Left lung (tissue), 10 donors: ENCODE data around the gene GCG. TPM values are rescaled to one million over a fixed set of nuclear protein-coding genes. Genes with fewer than 3 reads are reported as not detected.

Experiments used
- ATAC-seq: fragments of 200-7000 bp; cut with Tn5 transposase; one replicate; pipeline ENCODE4 v1.9.1; 2020; ENCODE audit warnings: moderate library complexity
- DNase-seq, 4 donors: peaks; one replicate each; pipeline ENCODE4 v3.0.0-alpha.2; 2013 to 2020
- H3K27ac ChIP-seq, 2 donors: fragments of 200-600 bp; sonication (generic) in 1 of 2; one replicate each; pipeline versions ENCODE4 v1.5.0 to v1.8.0; 2020 to 2021
- H3K27me3 ChIP-seq, 2 donors: fragments of 200-600 bp; sonication (generic) in 1 of 2; one replicate each; pipeline versions ENCODE4 v1.5.0 to v1.8.0; 2020 to 2021
- H3K36me3 ChIP-seq, 2 donors: fragments of 200-600 bp; sonication (generic) in 1 of 2; one replicate each; pipeline versions ENCODE4 v1.5.0 to v1.8.0; 2020 to 2021
- H3K4me1 ChIP-seq, 2 donors: fragments of 200-600 bp; one replicate each; pipeline ENCODE4 v1.8.0; 2021
- H3K4me3 ChIP-seq, 2 donors: fragments of 200-600 bp; sonication (generic) in 1 of 2; one replicate each; pipeline versions ENCODE4 v1.5.0 to v1.8.0; 2020 to 2021; ENCODE audit warnings: mild to moderate bottlenecking in 1 of 2
- H3K9me3 ChIP-seq, 2 donors: fragments of 200-600 bp; sonication (generic) in 1 of 2; one replicate each; pipeline versions ENCODE4 v1.5.0 to v1.8.0; 2020 to 2021
- CTCF ChIP-seq, 2 donors: fragments of 200-600 bp; sonication (generic) in 1 of 2; IDR thresholded peaks; one replicate each; pipeline versions ENCODE4 v1.5.0 to v1.8.0; 2021; ENCODE audit warnings: antibody characterized with exemption in 2 of 2
- intact Hi-C, 2 donors: fragments of 100-400 bp; cut with DNase I; formaldehyde crosslinking; loops; one replicate each; pipeline versions ENCODE4 v1.11.2 to v1.14.2; 2022
- polyA plus RNA-seq, 6 donors: library from polyadenylated mRNA; unstranded; fragments of 120-200 nt; gene quantifications; one replicate each; pipeline ENCODE4 v1.2.1, GENCODE V29; 2013; ENCODE audit not compliant: insufficient read length in 6 of 6
- total RNA-seq, 2 donors: library from RNA; stranded (reverse); fragmentation: NEBNext Ultra II Directional; extraction: Animal tissue kit (Norgen Biotek cat#: 25700); gene quantifications; one replicate each; pipeline ENCODE4 v1.2.1, GENCODE V29; 2021
- donor health status: DM: no; HTN: yes; CAD: no.
- donor health status: DM: no; HTN: no; CAD: no.

GCG gene
- total and polyA plus RNA-seq, 8 donors, result 0.15 TPM; not detected in 7

- Histone ChIP-seq H3K4me3 (no peak overlapping the region), H3K27me3 (no peaks in the 10 kb centered on the region), H3K9me3 (no peaks in the 10 kb centered on the region), H3K27ac (no peak overlapping the region), H3K36me3 (no peaks in the 10 kb centered on the region), H3K4me1 (no peaks in the 10 kb centered on the region)
- no peak for TF ChIP-seq CTCF (IDR thresholded peaks at IDR 0.05)
- intact Hi-C loops, result no loop called here
- no peak for DNase-seq
- ATAC-seq, result no peak
These were observed 44.6 kb upstream of the GCG start for GRCh38 chr2:162196638-162197037.

GRCh38 chr2:162188451-162188850 lies 36.4 kb upstream of the GCG start:
- Histone ChIP-seq H3K27me3 (no peaks in the 10 kb centered on the region), H3K4me3 (no peak overlapping the region), H3K27ac (no peak overlapping the region), H3K9me3 (no peaks in the 10 kb centered on the region), H3K4me1 (no peaks in the 10 kb centered on the region), H3K36me3 (no peaks in the 10 kb centered on the region)
- no peak for ATAC-seq
- no peak for DNase-seq
- no peak for TF ChIP-seq CTCF (IDR thresholded peaks at IDR 0.05)
- intact Hi-C loops, result no loop called here

GRCh38 chr2:162185541-162186232 lies 33.6 kb upstream of the GCG start:
- Histone ChIP-seq H3K4me1 (no peaks in the 10 kb centered on the region), H3K36me3 (no peaks in the 10 kb centered on the region), H3K4me3 (no peak overlapping the region), H3K9me3 (no peaks in the 10 kb centered on the region), H3K27ac (no peak overlapping the region), H3K27me3 (no peaks in the 10 kb centered on the region)
- ATAC-seq (no peak), DNase-seq (no peak)
- TF ChIP-seq CTCF (IDR thresholded peaks at IDR 0.05), result no peak
- intact Hi-C loops, result no loop called here

GRCh38 chr2:162184821-162185450 lies 32.9 kb upstream of the GCG start:
- no peaks in the 10 kb centered on the region for H3K4me1 ChIP-seq
- H3K9me3 ChIP-seq, result no peaks in the 10 kb centered on the region
- H3K27ac ChIP-seq, result no peak overlapping the region
- H3K27me3 ChIP-seq, result no peaks in the 10 kb centered on the region
- intact Hi-C loops, result no loop called here
- no peak for DNase-seq
- no peaks in the 10 kb centered on the region for H3K36me3 ChIP-seq
- no peak overlapping the region for H3K4me3 ChIP-seq
- no peak for TF ChIP-seq CTCF (IDR thresholded peaks at IDR 0.05)
- ATAC-seq, result no peak

- Histone ChIP-seq H3K4me1 (no peaks in the 10 kb centered on the region), H3K9me3 (no peaks in the 10 kb centered on the region), H3K4me3 (no peak overlapping the region), H3K27ac (no peak overlapping the region), H3K27me3 (no peaks in the 10 kb centered on the region), H3K36me3 (no peaks in the 10 kb centered on the region)
- intact Hi-C loops, result no loop called here
- DNase-seq (no peak), ATAC-seq (no peak)
- TF ChIP-seq CTCF (IDR thresholded peaks at IDR 0.05), result no peak
These were observed 32.3 kb upstream of the GCG start for GRCh38 chr2:162184359-162184758.
